MG63 (cell line): ENCODE data around the gene C7. TPM values are rescaled to one million over a fixed set of nuclear protein-coding genes. Genes with fewer than 3 reads are reported as not detected.

Experiments
- DNase-seq: peaks from one replicate; pipeline ENCODE4 v3.0.0-alpha.2; 2020
- H3K27me3 ChIP-seq: fragments of 250-450 bp; sonication (Bioruptor Pico); 2 replicates; pipeline ENCODE4 v1.5.1; 2020; ENCODE audit warnings: mild to moderate bottlenecking, moderate library complexity
- H3K36me3 ChIP-seq: fragments of 250-450 bp; sonication (Bioruptor Pico); 2 replicates; pipeline ENCODE4 v1.5.1; 2020; ENCODE audit warnings: mild to moderate bottlenecking, moderate library complexity
- H3K4me3 ChIP-seq: fragments of 250-450 bp; sonication (Bioruptor Pico); 2 replicates; pipeline ENCODE4 v1.5.1; 2020; ENCODE audit warnings: mild to moderate bottlenecking, moderate library complexity
- H3K9me3 ChIP-seq: fragments of 250-450 bp; sonication (Bioruptor Pico); 2 replicates; pipeline ENCODE4 v1.5.1; 2020; ENCODE audit warnings: mild to moderate bottlenecking, moderate library complexity
- total RNA-seq: library from RNA; depleted of rRNA; stranded (reverse); fragments of >200 nt; shearing (Covaris generic); gene quantifications from 2 replicates; pipeline ENCODE4 v1.2.3, GENCODE V29; 2014; ENCODE audit warnings: low replicate concordance

Gene C7
- total RNA-seq, 1 experiment from 2014 or later: not detected

DNA sequence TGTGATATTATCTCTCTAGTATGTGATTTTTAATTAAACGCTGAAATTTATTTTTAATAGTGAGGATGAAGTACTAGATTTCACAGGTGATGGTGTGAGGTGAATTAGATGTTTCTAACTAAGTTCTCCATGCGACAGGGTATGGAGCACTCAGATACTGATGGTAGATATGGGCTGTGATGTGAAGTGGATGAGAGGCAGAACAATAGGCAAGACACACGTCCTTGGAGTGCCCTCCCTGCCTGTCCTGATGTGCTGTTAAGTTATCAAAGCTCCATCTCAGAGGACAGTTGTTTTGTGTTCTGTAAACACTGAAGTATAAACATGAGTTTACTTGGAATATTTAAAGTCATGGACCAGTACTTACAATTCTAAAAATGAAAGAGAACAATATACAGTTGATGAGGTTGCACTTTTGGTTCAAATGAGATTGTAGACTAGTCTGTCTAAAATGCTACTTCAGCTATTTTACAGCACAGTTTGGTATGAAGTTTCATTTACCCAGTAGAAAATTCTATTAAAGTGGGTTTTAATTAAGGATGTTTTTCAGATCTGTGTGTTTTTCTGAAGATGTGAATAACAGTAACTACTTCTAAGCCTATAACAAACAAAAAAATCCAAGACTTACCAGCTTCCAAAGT, 64.2 kb downstream of the C7 start:
- Histone ChIP-seq H3K4me3 (no peak overlapping the region), H3K27me3 (no peaks in the 10 kb centered on the region), H3K9me3 (no peaks in the 10 kb centered on the region), H3K36me3 (no peaks in the 10 kb centered on the region)
- DNase-seq: no peak

DNA sequence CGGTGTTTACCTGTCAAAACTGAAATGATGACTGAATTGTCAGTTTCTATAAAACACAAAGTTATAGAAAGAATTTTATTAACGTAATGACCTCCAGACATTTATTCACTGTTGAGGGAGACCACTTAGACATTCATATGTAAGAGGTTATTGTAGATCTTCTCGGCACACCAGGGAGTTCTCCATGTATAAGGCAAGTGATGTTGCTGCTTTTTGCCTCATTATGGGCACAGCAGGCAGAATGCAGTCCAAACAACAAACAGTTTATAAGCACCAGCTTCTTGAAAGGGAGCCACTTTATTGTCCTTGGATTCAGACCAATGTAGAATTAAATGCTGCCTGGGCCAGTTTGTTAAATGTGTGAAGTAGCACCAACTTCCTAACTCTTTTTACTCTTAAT, 66.7 kb downstream of the C7 start:
- Histone ChIP-seq H3K9me3 (no peaks in the 10 kb centered on the region), H3K4me3 (no peak overlapping the region), H3K36me3 (no peaks in the 10 kb centered on the region), H3K27me3 (no peaks in the 10 kb centered on the region)
- no peak for DNase-seq

DNA sequence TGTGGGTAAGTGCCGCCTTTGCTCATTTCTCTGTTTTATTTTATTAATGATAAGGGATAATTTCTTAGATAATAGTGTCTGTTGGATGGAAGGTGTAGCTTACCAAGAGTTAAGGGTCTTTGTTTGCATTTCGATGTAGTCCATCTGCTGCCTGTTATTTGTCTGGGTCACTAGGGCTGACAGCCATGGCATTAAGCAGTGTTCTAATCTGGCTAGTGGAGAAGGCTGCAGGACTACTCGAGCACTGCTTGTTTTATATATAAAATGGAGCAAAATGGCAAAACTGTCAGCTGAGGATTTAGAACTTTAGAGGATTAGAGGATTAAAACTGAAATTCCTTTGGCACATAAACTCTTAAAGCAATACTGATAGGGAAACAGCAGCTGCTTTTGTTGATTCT, 67.5 kb downstream of the C7 start:
- no peak overlapping the region for H3K4me3 ChIP-seq
- no peaks in the 10 kb centered on the region for H3K36me3 ChIP-seq
- no peak for DNase-seq
- H3K9me3 ChIP-seq: no peaks in the 10 kb centered on the region
- no peaks in the 10 kb centered on the region for H3K27me3 ChIP-seq

DNA sequence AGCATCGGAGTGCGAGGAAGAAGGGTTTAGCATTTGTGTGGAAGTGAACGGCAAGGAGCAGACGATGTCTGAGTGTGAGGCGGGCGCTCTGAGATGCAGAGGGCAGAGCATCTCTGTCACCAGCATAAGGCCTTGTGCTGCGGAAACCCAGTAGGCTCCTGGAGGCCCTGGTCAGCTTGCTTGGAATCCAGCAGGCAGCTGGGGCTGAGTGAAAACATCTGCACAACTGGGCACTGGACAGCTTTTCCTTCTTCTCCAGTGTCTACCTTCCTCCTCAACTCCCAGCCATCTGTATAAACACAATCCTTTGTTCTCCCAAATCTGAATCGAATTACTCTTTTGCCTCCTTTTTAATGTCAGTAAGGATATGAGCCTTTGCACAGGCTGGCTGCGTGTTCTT, 72.1 kb downstream of the C7 start:
- H3K9me3 ChIP-seq: no peaks in the 10 kb centered on the region
- no peak overlapping the region for H3K4me3 ChIP-seq
- no peaks in the 10 kb centered on the region for H3K27me3 ChIP-seq
- no peaks in the 10 kb centered on the region for H3K36me3 ChIP-seq
- no peak for DNase-seq

DNA sequence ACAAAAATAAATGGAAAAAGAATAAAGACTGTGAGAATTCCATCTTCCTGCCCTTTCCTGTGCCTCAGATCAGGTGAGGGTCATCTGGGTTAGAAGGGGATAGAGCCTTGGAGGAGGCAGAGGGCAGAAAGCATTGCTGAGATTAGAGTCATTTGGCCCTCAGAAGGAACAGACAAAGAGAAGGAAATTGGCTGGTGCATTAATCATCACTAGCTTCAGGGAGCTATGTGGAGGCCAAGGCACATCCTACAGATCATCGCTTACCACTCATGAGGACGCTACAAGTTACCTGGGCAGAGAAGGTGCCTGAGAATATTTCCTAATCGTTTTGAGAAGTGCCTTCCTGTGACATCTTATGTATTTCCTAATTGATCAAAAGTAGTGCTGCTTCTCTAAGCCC, 74.5 kb downstream of the C7 start:
- no peaks in the 10 kb centered on the region; the same call in 1 of the 2 replicates for H3K9me3 ChIP-seq
- no peak for DNase-seq
- no peaks in the 10 kb centered on the region for H3K36me3 ChIP-seq
- no peaks in the 10 kb centered on the region for H3K27me3 ChIP-seq
- H3K4me3 ChIP-seq: no peak overlapping the region

DNA sequence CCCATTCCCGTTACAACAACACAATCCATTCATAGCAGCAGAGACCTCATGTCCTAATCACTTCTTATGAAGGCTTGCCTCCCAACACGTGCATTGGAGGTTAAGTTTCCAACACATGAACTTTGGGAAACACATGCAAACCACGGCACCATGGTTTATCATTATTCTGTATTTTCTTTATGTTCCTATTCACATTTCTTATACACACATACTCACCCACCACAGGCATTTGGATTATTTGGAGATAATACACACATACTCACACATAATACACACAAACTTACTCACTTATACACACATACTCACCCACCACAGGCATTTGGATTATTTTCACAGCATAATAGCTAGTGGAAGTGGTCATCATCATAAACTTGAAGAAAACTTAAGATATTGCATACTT, 75.6 kb downstream of the C7 start:
- H3K9me3 ChIP-seq: no peaks in the 10 kb centered on the region; the same call in 1 of the 2 replicates
- H3K4me3 ChIP-seq: no peak overlapping the region
- H3K27me3 ChIP-seq: no peaks in the 10 kb centered on the region
- H3K36me3 ChIP-seq: no peaks in the 10 kb centered on the region
- no peak for DNase-seq

DNA sequence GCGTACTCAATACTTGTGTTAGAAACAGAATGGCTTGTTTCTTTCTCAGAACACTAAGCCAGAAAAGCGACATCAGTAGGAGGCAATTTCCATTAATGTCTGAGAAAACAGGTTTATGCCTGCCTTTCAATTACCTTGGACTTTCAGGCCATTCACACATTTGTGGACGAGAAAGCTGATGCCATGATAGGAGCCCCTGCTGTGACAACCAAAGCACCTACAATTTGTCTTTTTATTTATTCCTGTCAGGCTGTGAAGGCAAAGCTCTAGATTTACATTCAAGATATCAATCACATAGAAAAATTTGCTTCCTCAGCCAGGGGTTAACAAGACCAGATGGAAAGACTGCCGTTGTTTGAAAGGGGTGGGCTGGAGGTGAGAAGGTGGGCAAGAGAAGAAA, 76.2 kb downstream of the C7 start:
- DNase-seq: no peak

DNA sequence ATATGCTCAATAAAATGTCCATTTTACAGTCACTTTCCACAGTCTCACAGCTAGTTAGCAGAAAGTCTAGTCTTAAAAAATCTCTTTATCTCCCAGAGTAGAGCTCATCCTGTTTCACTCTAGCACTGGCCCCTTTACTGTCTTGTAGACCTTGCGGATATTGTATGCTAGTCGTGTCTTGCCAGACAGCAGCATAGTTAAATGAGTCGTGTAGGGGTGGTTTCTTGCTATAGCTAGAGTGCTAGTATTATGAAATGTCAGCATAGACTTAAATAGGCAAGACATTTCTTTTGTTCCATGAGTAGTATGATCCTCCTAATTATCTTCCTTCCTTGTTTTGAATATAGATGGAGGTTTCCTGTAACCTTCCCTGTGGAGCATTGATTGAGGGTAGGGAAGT, 77.4 kb downstream of the C7 start:
- DNase-seq: no peak
- no peaks in the 10 kb centered on the region for H3K27me3 ChIP-seq
- no peaks in the 10 kb centered on the region for H3K36me3 ChIP-seq
- H3K9me3 ChIP-seq: no peaks in the 10 kb centered on the region; the same call in 1 of the 2 replicates
- no peak overlapping the region for H3K4me3 ChIP-seq

More for the DNA sequence above, 76.2 kb downstream of the C7 start:
- Histone ChIP-seq H3K27me3 (no peaks in the 10 kb centered on the region), H3K36me3 (no peaks in the 10 kb centered on the region), H3K4me3 (no peak overlapping the region), H3K9me3 (no peaks in the 10 kb centered on the region; the same call in 1 of the 2 replicates)

DNA sequence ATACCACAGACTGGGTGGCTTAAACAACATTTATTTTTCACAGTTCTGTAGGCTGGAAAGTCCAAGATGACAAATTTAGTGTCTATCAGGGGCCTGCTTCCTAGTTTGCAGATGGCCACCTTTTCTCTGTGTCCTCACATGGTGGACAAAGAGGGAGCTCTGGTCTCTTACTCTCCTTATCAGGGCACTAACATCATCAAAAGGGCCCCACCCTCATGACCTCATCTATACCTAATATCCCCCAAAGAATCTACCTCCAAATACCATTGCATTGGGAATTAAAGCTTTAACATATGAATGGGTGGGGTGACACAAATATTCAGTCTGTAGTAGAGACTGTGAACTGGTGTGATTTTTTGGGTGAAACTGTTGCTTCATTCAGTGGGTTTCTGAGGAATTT, 78.1 kb downstream of the C7 start:
- no peak for DNase-seq
- H3K27me3 ChIP-seq: no peaks in the 10 kb centered on the region
- H3K4me3 ChIP-seq: no peak overlapping the region
- H3K36me3 ChIP-seq: no peaks in the 10 kb centered on the region
- H3K9me3 ChIP-seq: no peaks in the 10 kb centered on the region; the same call in 1 of the 2 replicates

DNA sequence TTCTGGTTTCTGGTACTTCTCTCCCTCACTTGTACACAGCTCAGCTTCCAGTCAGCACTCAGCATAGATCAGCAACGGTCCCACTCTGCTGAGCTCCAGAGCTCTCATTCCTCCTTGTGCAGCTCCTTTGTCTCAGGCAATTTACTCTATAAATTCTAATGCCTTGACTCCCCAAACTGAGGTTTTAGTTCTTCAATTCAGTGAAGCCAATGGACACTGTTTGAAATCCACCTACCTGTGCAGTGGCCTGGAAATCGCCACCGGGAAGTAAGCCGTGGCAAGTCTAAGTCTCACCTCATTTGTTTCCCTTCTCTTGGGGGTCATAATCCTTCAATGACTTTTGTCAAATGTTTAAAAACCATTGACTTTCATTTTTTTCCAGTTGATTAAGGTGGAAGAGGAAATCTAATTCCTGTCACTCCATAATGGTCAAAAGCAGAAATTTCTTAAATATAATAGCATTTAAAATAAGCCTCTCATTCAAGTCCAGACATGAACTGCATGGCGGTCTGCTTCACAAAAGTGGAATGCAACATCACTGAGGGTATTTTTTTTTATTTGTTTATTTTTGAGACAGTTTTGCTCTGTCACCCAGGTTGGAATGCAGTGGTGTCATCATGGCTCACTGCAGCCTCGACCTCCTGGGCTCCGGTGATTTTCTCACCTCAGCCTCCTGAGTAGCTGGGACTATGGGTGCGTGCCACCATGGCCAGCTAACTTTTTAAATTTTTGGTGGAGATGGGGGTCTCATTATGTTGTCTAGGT, 79.6 kb downstream of the C7 start:
- Histone ChIP-seq H3K27me3 (no peaks in the 10 kb centered on the region), H3K9me3 (no peaks in the 10 kb centered on the region; the same call in 1 of the 2 replicates), H3K4me3 (no peak overlapping the region), H3K36me3 (no peaks in the 10 kb centered on the region)
- DNase-seq: peak; percentile 12

DNA sequence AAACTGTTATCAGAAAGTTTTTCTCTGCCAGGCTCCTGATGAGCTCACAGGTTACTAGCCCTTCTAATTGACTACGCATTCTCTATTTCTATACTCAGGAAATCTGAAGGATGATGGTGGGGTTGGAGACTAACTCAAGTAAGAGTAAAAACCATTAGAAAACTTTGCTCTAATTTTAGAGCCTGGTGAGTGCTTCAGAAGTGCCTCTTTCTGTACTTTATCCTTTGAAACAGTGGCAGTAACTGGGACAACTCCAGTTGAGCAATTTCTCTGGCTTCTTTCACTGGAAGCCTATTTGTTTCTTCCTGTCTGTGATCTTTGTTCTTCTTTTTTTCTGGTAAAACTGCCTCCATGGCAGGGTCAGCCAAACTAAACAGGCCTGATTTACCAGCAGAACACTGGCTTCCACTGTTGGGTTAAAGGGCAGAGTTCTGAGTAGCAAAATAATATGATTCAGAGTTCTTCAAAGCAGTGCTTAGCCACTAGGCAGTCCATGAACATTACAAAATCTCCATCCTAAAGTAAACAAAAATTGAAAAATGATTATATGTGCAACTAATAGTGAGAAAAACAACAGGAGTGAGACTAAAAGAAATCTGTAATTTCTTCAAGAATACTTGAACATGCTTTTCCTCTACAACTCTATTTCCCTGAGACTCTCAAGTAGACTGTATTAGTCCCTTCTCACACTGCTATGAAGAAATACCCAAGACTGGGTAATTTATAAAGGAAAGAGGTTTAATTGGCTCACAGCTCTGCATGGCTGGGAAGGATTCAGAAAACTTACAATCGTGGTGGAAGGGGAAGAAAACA, 82.1 kb downstream of the C7 start:
- H3K36me3 ChIP-seq: no peaks in the 10 kb centered on the region
- peak; percentile 71 for DNase-seq
- no peaks in the 10 kb centered on the region for H3K27me3 ChIP-seq
- no peaks in the 10 kb centered on the region; the same call in 1 of the 2 replicates for H3K9me3 ChIP-seq
- no peak overlapping the region for H3K4me3 ChIP-seq

DNA sequence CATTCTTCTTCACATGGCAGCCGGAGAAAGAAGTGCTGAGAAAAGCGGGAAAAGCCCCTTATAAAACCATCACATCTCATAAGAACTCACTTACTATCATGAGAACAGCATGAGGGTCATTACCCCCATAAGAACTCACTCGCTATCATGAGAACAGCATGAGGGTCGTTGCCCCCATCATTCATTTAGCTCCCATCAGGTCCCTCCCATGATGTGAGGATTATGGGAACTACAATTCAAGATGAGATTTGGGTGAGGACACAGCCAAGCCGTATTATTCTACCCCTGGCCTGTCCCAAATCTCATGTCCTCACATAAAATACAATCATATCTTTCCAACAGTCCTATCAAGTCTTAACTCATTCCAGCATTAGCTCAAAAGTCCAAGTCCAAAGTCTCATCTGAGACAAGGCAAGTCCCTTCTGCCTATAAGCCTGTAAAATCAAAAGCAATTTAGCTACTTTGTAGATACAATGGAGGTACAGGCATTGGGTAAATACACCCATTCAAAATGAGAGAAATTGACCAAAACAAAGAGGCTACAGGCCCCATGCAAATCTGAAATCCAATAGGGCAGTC, 82.8 kb downstream of the C7 start:
- no peaks in the 10 kb centered on the region for H3K36me3 ChIP-seq
- no peaks in the 10 kb centered on the region; the same call in 1 of the 2 replicates for H3K9me3 ChIP-seq
- H3K27me3 ChIP-seq: no peaks in the 10 kb centered on the region
- no peak for DNase-seq
- H3K4me3 ChIP-seq: no peak overlapping the region

DNA sequence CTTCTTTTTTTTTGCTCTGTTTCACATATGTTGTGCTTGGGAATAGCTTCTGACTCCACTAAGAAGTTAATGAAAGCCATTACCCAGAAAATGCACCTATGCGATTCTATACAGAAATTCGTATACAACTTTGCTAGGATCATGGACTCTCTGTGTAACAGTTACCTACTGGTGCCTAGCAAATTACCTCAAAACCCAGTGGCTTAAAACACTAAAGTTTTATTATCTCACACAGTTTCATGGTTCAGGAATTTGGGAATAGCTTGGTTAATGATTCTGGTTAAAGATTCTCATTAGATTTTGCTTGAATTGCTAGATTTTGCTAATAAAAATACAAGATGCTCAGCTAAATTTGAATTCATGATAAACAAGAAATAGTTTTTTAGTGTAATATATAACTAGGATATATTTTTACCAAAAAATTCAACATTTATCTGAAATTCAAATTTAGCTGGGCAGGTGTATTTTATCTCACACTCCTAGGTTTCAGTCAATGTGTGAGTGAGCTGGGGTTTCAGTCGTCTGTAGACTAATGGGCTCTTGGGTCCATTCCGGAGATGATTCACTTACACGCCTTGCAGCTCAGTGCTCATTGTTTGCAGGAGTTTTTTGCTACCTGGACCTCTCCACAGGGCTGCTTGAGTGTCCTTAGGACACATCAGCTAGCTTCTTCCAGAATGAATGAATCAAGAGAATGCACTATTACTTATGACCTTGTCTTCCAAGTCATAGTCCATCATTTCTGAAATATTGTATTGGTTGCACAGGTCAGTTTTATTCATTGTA, 86.7 kb downstream of the C7 start:
- Histone ChIP-seq H3K4me3 (no peak overlapping the region), H3K36me3 (no peaks in the 10 kb centered on the region), H3K9me3 (no peaks in the 10 kb centered on the region), H3K27me3 (no peaks in the 10 kb centered on the region)
- DNase-seq: no peak

DNA sequence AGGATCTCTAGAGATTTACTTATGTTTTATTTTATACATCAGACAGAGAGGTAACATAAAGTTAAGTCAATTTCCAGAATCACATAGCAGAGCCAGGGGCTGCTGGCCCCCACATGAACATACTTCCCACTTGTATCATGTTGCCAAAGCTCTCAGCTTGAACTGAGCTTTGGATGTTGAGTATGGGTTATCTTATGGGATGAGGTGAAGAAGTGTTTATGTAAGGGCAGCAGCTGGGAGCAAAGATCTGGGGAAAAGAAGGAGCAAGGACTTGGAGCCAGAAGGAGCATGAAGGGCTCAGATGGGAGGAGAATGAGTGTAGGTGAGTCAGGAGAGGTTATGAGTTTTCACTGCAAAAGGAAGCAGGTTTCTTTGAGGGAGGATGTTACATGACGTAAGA, 89.8 kb downstream of the C7 start:
- no peaks in the 10 kb centered on the region for H3K27me3 ChIP-seq
- no peaks in the 10 kb centered on the region for H3K36me3 ChIP-seq
- no peak overlapping the region for H3K4me3 ChIP-seq
- no peak for DNase-seq
- no peaks in the 10 kb centered on the region for H3K9me3 ChIP-seq

DNA sequence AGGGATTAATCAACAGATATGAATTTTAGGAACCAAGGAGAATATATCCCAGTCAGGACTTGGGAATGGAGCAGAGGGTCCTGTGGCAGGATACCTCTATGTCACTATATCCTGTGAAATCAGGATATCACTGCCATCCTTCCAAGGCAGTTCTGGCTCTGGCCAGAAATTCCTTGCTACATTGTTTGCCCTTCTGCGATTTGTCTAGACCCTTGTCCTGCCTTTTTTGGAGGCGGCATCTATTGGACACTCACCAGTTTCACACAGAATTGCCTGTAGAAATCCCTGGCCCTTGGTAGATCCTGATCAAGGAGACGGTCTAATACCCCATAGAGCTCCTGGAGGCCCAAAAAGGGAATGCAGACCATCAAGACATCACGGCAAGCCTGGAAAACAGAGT, 90.7 kb downstream of the C7 start:
- no peak for DNase-seq
- H3K4me3 ChIP-seq: no peak overlapping the region
- no peaks in the 10 kb centered on the region for H3K9me3 ChIP-seq
- H3K36me3 ChIP-seq: no peaks in the 10 kb centered on the region
- H3K27me3 ChIP-seq: no peaks in the 10 kb centered on the region

DNA sequence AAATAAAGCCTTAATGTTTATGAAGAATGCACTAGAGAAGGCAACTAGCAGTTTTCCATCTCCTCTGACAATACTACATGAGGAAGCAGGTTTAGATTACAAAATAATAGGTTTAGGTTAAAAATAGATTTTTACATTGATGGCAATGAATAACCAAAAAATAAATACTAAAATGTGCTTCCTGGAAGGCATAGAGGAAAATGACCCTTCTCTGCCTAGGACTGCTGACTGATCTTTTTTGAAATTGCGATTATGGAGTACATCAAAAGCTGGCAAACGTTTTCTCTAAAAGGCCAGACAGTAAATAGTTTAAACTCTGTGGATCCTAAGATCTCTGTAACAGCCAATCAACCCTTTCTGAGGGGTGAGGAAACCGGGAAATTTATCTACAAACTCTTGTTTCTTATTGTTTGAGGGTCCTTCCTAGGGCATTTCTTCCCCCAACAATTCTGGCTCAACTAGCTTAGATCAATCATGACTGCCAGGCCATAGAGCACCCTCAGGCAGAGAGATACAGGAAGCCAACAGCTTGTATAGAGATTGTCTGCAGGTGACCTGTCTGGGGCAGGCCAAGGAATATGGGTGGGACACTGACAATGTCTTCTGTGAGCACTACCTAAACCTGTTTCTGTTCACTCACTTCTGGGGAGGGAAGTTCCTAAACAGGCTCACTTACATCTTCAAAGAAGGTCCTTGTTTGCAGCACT, 94.5 kb downstream of the C7 start:
- H3K9me3 ChIP-seq: no peaks in the 10 kb centered on the region
- no peak overlapping the region for H3K4me3 ChIP-seq
- no peak for DNase-seq
- H3K27me3 ChIP-seq: no peaks in the 10 kb centered on the region
- H3K36me3 ChIP-seq: no peaks in the 10 kb centered on the region
